Ishikawa (cell line): Measurements from ENCODE around the gene CACNA1A.

ENCODE experiments used
- CEBPB ChIP-seq: IDR thresholded peaks from 2 replicates; pipeline ENCODE4 v1.6.1; 2012
- CREB1 ChIP-seq: IDR thresholded peaks from 2 replicates; pipeline ENCODE4 v1.6.1; 2012; ENCODE audit warnings: low read depth
- EGR1 ChIP-seq: IDR thresholded peaks from 2 replicates; pipeline ENCODE4 v1.6.1; 2012
- EP300 ChIP-seq: IDR thresholded peaks from 2 replicates; pipeline ENCODE4 v1.6.1; 2012; ENCODE audit warnings: borderline replicate concordance
- FOXM1 ChIP-seq: IDR thresholded peaks from 2 replicates; pipeline ENCODE4 v1.6.1; 2012; ENCODE audit warnings: low read depth, borderline replicate concordance
- MAX ChIP-seq: IDR thresholded peaks from 2 replicates; pipeline ENCODE4 v1.6.1; 2012
- NFIC ChIP-seq: IDR thresholded peaks from 2 replicates; pipeline ENCODE4 v1.6.1; 2012
- RAD21 ChIP-seq: IDR thresholded peaks from 2 replicates; pipeline ENCODE4 v1.6.1; 2012; ENCODE audit warnings: low read depth
- TAF1 ChIP-seq: IDR thresholded peaks from 2 replicates; pipeline ENCODE4 v1.6.1; 2012; ENCODE audit warnings: low read depth, mild to moderate bottlenecking
- TCF12 ChIP-seq: IDR thresholded peaks from 2 replicates; pipeline ENCODE4 v1.6.1; 2012; ENCODE audit warnings: low read depth
- TEAD4 ChIP-seq: IDR thresholded peaks from 2 replicates; pipeline ENCODE4 v1.6.1; 2012
- YY1 ChIP-seq: IDR thresholded peaks from 2 replicates; pipeline ENCODE4 v1.6.1; 2012; ENCODE audit warnings: low read depth
- ZBTB7A ChIP-seq: IDR thresholded peaks from 2 replicates; pipeline ENCODE4 v1.6.1; 2012; ENCODE audit warnings: low read depth
- TF ChIP-seq, protein P1 (sequence below): IDR thresholded peaks from 2 replicates; pipeline ENCODE4 v1.6.1; 2012
- TF ChIP-seq, protein P2 (sequence below): IDR thresholded peaks from 2 replicates; pipeline ENCODE4 v1.6.1; 2012; ENCODE audit warnings: low read depth, mild to moderate bottlenecking

CACNA1A gene

DNA sequence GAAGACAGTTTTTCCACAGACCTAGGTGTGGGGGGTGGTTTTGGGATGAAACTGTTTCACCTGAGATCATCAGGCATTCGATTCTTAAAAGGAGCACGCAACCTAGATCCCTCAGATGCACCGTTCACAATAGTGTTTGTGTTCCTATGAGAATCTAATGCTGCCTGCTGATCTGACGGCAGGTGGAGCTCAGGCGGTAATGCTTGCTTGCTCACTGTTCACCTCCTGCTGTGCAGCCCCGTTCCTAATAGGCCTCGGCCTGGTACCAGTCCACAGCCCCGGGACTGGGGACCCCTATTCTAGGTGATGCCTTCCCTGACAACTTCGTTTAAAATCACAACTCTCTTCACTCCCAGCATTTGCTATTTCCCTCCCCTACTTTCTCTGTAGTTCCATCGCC, 206.4 kb downstream of the CACNA1A start:
- no peak for TF ChIP-seq MAX
- TF ChIP-seq EGR1, result no peak
- TF ChIP-seq RAD21, result 0 out of 2 replicates have a peak, but pooled peaks have one; percentile 6
- no peak for TF ChIP-seq TCF12

DNA sequence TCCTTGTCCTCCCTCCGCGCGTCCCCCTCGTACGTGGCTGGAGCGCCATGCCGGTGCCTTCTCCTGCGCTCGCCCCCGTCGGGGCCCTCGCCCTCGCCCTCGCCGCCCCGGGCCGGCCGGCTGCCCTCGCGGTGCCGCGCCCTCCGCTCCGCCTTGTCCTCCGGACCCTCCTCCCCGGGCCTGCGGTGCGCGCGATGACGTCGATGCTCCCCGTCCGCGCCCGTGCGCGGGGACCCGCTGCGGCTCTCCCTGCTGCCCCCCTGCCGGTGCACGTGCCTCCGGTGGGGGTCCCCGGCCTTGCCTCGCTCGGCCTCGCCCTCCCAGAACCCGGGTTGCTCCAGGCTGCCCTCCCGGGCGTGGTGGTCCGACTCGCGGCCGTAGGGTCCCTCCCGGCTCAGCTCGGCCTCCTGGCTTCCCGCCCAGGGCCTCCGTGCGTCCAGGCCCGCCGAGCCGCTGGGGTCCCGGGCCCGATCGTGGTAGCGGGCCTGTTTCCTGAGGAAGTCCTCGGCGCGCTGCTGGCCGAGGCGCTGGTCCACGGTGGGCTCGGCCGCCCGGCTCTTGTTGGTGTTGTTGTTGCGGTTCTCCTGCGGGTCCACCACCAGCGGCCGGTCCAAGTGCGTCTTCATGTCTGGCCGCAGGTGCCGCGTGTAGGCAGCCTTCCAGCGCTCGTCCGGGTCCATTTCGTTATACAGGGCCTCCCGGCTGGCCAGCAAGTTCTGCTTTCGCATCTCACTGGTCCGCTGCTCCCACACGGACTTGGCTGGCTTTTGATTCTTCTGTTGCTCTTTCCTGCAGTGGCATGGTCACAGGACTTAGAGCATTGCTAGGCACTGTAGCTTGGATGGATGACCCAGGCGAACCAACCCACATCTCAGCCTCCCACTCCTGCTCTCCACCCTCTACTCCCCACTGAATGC, 207.5 kb downstream of the CACNA1A start:
- TF ChIP-seq EP300 (no peak), CREB1 (no peak), EGR1 (no peak), ZBTB7A (no peak), FOXM1 (no peak), CEBPB (no peak), TEAD4 (no peak), TAF1 (no peak), MAX (no peak), YY1 (no peak), TCF12 (no peak), RAD21 (no peak), NFIC (no peak)
- TF ChIP-seq, protein P1, sequence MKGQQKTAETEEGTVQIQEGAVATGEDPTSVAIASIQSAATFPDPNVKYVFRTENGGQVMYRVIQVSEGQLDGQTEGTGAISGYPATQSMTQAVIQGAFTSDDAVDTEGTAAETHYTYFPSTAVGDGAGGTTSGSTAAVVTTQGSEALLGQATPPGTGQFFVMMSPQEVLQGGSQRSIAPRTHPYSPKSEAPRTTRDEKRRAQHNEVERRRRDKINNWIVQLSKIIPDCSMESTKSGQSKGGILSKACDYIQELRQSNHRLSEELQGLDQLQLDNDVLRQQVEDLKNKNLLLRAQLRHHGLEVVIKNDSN, result no peak
- TF ChIP-seq, protein P2, sequence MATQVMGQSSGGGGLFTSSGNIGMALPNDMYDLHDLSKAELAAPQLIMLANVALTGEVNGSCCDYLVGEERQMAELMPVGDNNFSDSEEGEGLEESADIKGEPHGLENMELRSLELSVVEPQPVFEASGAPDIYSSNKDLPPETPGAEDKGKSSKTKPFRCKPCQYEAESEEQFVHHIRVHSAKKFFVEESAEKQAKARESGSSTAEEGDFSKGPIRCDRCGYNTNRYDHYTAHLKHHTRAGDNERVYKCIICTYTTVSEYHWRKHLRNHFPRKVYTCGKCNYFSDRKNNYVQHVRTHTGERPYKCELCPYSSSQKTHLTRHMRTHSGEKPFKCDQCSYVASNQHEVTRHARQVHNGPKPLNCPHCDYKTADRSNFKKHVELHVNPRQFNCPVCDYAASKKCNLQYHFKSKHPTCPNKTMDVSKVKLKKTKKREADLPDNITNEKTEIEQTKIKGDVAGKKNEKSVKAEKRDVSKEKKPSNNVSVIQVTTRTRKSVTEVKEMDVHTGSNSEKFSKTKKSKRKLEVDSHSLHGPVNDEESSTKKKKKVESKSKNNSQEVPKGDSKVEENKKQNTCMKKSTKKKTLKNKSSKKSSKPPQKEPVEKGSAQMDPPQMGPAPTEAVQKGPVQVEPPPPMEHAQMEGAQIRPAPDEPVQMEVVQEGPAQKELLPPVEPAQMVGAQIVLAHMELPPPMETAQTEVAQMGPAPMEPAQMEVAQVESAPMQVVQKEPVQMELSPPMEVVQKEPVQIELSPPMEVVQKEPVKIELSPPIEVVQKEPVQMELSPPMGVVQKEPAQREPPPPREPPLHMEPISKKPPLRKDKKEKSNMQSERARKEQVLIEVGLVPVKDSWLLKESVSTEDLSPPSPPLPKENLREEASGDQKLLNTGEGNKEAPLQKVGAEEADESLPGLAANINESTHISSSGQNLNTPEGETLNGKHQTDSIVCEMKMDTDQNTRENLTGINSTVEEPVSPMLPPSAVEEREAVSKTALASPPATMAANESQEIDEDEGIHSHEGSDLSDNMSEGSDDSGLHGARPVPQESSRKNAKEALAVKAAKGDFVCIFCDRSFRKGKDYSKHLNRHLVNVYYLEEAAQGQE, result no peak

DNA sequence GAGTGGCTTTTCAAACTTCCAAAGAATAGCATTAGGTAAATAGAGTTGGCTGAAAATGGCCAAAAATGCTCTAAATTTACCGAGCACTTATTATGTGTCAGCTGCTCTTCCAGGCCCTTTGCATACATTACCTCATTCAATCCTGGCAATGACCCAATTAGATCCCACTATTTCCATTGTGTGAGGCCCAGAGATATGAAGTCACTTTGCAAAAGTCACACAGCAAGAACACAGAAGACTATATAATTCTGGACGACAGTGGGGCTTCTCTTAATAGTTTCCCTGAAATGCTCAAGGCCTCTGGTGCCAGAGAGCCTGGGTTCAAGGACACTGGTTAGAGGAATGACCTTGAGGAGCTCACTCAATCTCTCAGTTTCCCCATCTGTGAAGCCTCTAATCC, 209.3 kb downstream of the CACNA1A start:
- TF ChIP-seq TEAD4 (no peak), EGR1 (no peak)

DNA sequence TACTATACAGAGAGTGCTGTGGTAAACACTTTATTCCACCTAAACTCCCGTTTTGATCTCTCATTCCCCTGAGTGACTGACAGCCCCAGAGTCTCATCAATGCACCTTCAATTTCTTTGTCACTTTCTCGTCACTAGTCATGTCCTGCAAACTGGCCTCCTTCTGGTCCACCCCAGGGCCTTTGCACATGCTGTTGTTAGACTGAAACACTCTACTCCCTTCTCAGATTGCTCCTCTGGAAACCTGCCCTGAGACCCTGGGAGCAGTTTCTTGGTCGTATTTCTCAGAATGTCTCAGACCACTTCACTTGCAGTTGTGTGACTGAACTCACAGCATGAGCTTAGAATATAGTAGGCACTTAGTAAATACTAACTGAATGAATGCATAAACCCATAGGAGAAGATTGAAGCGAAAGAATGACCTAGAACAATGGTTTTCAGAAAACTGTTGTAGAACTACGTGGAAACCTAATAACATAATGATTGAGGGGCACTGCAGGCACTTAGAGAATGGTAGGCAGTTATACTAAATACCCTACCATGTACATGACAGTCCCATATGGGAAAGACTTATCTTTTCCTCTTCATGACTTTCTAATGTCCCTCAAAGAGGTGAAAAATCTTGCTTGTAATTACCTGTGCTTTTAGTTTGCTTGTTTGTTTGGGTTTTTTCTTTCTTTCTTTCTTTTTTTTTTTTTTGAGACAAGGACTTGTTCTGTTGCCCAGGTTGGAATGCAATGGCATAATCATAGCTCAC, 211.3 kb downstream of the CACNA1A start:
- TF ChIP-seq, protein P2, result no peak
- TF ChIP-seq YY1 (no peak), TAF1 (no peak), EP300 (no peak), MAX (no peak), TCF12 (no peak), CREB1 (no peak), RAD21 (no peak), FOXM1 (no peak), ZBTB7A (no peak), CEBPB (no peak), NFIC (no peak), EGR1 (no peak), TEAD4 (no peak)
- TF ChIP-seq, protein P1, result no peak

GRCh38 chr19:13291913-13292312, 214.4 kb downstream of the CACNA1A start:
- TF ChIP-seq TAF1 (no peak), NFIC (no peak)
- TF ChIP-seq, protein P2, result no peak
- TF ChIP-seq, protein P1, result no peak
